Gastroesophageal sphincter (tissue), 4 donors: ENCODE measurements around the gene COL1A2. TPM values are rescaled to one million over a fixed set of nuclear protein-coding genes. Genes with fewer than 3 reads are reported as not detected.
A peak's percentile ranks its signal among the peaks of the same experiment; 100 is the strongest.

Source experiments
- ATAC-seq: fragments of 150-250 bp; one replicate; pipeline ENCODE4 v1.9.1; 2016; ENCODE audit warnings: mild to moderate bottlenecking, moderate library complexity
- H3K27ac ChIP-seq, 4 donors: fragments of 200-600 bp; sonication (generic) in 3 of 4; 1 replicate in 3 of 4; 2 replicates in 1 of 4; pipeline ENCODE4 v1.5.1; 2016 to 2019
- H3K27me3 ChIP-seq: fragments of 200-600 bp; sonication (generic); one replicate; pipeline ENCODE4 v1.5.1; 2019
- H3K36me3 ChIP-seq, 2 donors: fragments of 200-600 bp; sonication (generic); one replicate each; pipeline ENCODE4 v1.5.1; 2019; ENCODE audit warnings: control low read depth in 1 of 2
- H3K4me1 ChIP-seq, 3 donors: fragments of 200-600 bp; sonication (generic); 1 replicate in 2 of 3; 2 replicates in 1 of 3; pipeline ENCODE4 v1.5.1; 2016 to 2019; ENCODE audit warnings: control low read depth in 2 of 3
- H3K4me3 ChIP-seq, 2 donors: fragments of 200-600 bp; sonication (generic); one replicate each; pipeline ENCODE4 v1.5.1; 2019; ENCODE audit warnings: mild to moderate bottlenecking in 1 of 2, moderate library complexity in 1 of 2
- H3K9me3 ChIP-seq, 3 donors: fragments of 200-600 bp; sonication (generic); one replicate each; pipeline ENCODE4 v1.5.1; 2017 to 2019; ENCODE audit warnings: control low read depth in 2 of 3
- EP300 ChIP-seq: sonication (generic); formaldehyde crosslinking; IDR thresholded peaks from one replicate; pipeline ENCODE4 v1.6.1; 2017; ENCODE audit warnings: antibody characterized with exemption, mild to moderate bottlenecking
- POLR2A ChIP-seq, 2 donors: fragments of 450-650 bp; IDR thresholded peaks; one replicate each; pipeline ENCODE4 v1.6.1; 2017; ENCODE audit warnings: antibody characterized with exemption in 2 of 2, mild to moderate bottlenecking in 2 of 2, moderate library complexity in 1 of 2
- POLR2AphosphoS5 ChIP-seq: sonication (generic); formaldehyde crosslinking; IDR thresholded peaks from one replicate; pipeline ENCODE4 v1.6.1; 2017; ENCODE audit warnings: antibody characterized with exemption
- WGBS, 2 donors: methylation state at CpG; one replicate each; pipeline ENCODE4 v1.1.5; 2018; ENCODE audit warnings: low coverage in 1 of 2; 5-methylcytosine and 5-hydroxymethylcytosine counted together
- total RNA-seq, 4 donors: library from RNA; depleted of rRNA; stranded (reverse); fragments of >200 nt; gene quantifications; one replicate each; pipeline ENCODE4 v1.1.0, GENCODE V29; 2016
- TF ChIP-seq, protein P1 (sequence below), 4 experiments: fragments of 200-600 bp in 2 of 4; fragments of 450-650 bp in 2 of 4; sonication (generic) in 1 of 4; IDR thresholded peaks; one replicate each; pipeline ENCODE4 v1.5.1; 2017 to 2019; ENCODE audit warnings: antibody characterized with exemption in 4 of 4, mild to moderate bottlenecking in 2 of 4, moderate library complexity in 2 of 4

The COL1A2 gene
- total RNA-seq, 4 donors from 2014 or later = 203 to 686 (median 311) TPM

DNA sequence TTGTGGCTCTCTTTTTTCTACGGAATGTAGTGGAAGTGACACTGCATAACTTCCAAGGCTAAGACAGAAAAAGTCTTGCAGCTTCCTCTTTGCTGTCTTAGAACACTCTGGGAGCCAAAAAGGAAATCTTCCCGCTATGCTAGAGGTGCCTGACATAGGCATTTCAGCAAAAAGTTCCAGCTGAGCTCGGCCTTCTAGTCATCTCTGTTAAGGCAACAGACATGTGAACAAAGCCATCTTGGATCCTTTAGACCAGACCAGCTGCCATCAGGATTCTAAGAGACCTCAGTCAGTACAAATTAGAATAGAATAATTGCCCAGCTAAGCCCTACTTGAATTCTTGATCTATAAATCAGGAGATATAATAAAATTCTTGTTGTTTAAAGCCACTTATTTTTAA, 16.3 kb upstream of the COL1A2 start:
- no peak for TF ChIP-seq POLR2A (IDR thresholded peaks at IDR 0.05)
- H3K36me3 ChIP-seq = no peaks in the 10 kb centered on the region
- 23 to 54% methylated on average over 3 of the region's 3 CpGs for WGBS, 2 donors
- no peaks in the 10 kb centered on the region for H3K27me3 ChIP-seq
- no peaks in the 10 kb centered on the region for H3K9me3 ChIP-seq
- H3K27ac ChIP-seq = peak overlapping the region in 2 of 4 donors; percentile 20
- H3K4me3 ChIP-seq = no peak overlapping the region
- no peak for ATAC-seq
- peaks cover 19 to 47% (median 21%) of the 10 kb centered on the region in 3 donors for H3K4me1 ChIP-seq

DNA sequence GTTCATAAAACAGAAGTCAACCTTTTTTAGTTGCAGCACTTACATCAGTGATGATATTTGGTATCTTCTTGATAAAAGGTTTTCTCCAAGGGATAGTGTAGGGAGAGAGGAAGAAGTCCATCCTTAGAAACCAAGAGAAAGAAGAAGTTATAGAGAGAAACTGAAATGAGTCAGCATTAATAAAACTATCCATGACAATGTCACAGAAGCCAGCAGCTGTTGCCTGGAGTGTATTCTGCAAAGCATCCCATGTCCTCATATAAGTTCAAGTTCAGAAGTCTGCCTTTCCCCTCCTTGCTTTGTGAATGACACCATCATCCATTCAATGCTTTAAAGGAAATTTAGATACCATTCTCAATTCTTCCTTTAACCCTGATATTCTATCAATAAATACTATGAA, 14.4 kb upstream of the COL1A2 start:
- H3K27me3 ChIP-seq = no peaks in the 10 kb centered on the region
- no peaks in the 10 kb centered on the region for H3K9me3 ChIP-seq
- ATAC-seq = no peak
- H3K4me3 ChIP-seq = no peak overlapping the region
- peaks cover 7 to 28% (median 9%) of the 10 kb centered on the region in 3 donors for H3K4me1 ChIP-seq
- TF ChIP-seq POLR2A (IDR thresholded peaks at IDR 0.05) (no peak), EP300 (no peak), POLR2AphosphoS5 (no peak)
- TF ChIP-seq, protein P1, sequence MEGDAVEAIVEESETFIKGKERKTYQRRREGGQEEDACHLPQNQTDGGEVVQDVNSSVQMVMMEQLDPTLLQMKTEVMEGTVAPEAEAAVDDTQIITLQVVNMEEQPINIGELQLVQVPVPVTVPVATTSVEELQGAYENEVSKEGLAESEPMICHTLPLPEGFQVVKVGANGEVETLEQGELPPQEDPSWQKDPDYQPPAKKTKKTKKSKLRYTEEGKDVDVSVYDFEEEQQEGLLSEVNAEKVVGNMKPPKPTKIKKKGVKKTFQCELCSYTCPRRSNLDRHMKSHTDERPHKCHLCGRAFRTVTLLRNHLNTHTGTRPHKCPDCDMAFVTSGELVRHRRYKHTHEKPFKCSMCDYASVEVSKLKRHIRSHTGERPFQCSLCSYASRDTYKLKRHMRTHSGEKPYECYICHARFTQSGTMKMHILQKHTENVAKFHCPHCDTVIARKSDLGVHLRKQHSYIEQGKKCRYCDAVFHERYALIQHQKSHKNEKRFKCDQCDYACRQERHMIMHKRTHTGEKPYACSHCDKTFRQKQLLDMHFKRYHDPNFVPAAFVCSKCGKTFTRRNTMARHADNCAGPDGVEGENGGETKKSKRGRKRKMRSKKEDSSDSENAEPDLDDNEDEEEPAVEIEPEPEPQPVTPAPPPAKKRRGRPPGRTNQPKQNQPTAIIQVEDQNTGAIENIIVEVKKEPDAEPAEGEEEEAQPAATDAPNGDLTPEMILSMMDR (IDR thresholded peaks at IDR 0.05) = no peak
- no peak overlapping the region for H3K27ac ChIP-seq
- no peaks in the 10 kb centered on the region for H3K36me3 ChIP-seq

DNA sequence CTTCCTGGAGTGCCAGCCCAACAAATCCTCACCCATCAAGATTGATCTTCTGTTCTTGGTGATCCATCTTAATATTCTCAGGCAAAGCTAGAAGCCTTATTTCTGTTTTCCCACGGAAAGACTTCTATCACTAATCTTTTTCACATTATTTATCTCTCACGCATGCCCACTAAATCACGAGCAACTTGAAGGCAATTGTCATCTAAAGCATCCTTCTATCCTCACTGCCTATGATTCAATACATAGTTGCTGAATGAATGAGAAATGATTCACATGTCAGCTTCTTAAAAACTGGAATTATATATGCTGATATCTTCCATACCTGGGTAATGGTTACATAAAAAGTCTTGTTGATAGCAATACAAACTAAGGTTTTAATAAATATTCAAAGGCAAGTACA, 12.6 kb upstream of the COL1A2 start:
- no peak overlapping the region for H3K4me3 ChIP-seq
- H3K4me1 ChIP-seq = peaks cover 0 to 11% (median 0%) of the 10 kb centered on the region in 3 donors
- 56 to 76% methylated on average over 3 of the region's 3 CpGs for WGBS, 2 donors
- H3K9me3 ChIP-seq = no peaks in the 10 kb centered on the region
- H3K27ac ChIP-seq = no peak overlapping the region
- no peak for TF ChIP-seq EP300
- no peak for TF ChIP-seq POLR2A (IDR thresholded peaks at IDR 0.05)
- H3K36me3 ChIP-seq = no peaks in the 10 kb centered on the region
- H3K27me3 ChIP-seq = no peaks in the 10 kb centered on the region
- no peak for ATAC-seq

DNA sequence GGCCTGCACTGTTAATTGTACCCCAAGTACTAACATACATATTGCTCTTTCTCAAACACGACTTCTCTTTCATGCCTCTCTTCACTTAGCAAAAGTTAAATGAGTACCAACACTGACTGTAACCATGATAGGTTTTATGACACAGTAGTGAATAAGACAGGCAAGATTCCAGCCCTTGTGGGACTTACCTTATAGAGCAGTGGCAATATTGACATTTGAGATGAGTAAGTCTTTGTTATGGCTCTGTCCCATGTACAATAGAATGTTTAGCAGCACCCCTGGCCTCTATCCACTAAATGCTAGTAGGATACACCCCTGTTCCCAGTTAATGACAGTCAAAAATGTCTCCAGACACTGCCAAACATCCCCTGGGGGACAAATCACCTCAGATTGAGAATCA, 11.9 kb upstream of the COL1A2 start:
- H3K36me3 ChIP-seq = no peaks in the 10 kb centered on the region
- TF ChIP-seq POLR2A (IDR thresholded peaks at IDR 0.05) (no peak), POLR2AphosphoS5 (no peak), EP300 (no peak)
- TF ChIP-seq, protein P1 (IDR thresholded peaks at IDR 0.05) = no peak
- H3K4me1 ChIP-seq = peaks cover 0 to 5% (median 0%) of the 10 kb centered on the region in 3 donors
- no peak for ATAC-seq
- H3K9me3 ChIP-seq = no peaks in the 10 kb centered on the region
- H3K27me3 ChIP-seq = no peaks in the 10 kb centered on the region
- no peak overlapping the region for H3K27ac ChIP-seq
- H3K4me3 ChIP-seq = no peak overlapping the region
- WGBS, 2 donors = 69% methylated on average over 1 of the region's 1 CpG; no CpG with 5 or more reads in 1 of the 2 donors

DNA sequence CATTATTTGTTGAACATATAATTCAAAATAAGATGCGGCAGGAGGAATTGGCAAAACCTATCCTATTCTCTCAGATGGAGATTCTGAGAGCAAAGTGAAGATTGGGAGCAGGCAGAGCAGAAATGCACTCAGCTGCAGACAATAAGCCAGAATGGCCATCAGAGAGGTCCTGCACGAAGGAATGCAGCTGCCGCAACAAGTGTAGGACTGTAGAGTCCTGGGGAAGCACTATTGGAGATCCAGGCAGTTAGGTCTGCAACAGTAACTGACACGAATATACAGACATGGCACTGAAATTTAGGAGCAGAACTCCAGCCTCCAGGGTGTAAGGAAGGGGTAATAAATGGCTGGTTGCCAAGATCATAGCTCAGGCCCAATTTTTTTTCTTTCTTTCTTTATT, 10.4 kb upstream of the COL1A2 start:
- H3K36me3 ChIP-seq = no peaks in the 10 kb centered on the region
- WGBS, 2 donors = 70 to 86% methylated on average over 2 to 4 of the region's 4 CpGs
- no peak overlapping the region for H3K4me3 ChIP-seq
- no peaks in the 10 kb centered on the region for H3K4me1 ChIP-seq
- H3K27ac ChIP-seq = no peak overlapping the region
- TF ChIP-seq POLR2AphosphoS5 (no peak), EP300 (no peak), POLR2A (IDR thresholded peaks at IDR 0.05) (no peak)
- TF ChIP-seq, protein P1 (IDR thresholded peaks at IDR 0.05) = no peak
- H3K27me3 ChIP-seq = no peaks in the 10 kb centered on the region
- no peak for ATAC-seq
- no peaks in the 10 kb centered on the region for H3K9me3 ChIP-seq

DNA sequence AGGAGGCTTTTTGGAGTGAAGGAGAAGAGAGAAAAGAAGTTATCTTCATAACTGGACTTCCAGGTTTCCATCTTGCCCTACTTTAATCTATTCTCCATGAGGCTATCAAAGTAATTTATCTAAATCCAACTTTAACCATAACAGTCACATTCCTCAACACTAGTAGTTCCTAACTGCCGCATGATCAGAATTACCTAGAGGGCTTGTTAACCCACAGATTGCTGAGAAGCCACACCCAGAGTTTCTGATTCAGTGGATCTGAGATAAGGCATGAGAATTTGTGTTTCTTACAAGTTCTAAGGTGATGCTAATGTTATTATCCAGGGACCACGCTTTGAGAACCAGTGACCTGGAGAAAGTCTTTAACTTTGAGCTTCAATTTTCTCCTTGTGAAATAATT, 8.3 kb upstream of the COL1A2 start:
- WGBS, 2 donors = 89 to 95% methylated on average over 2 of the region's 2 CpGs
- H3K27me3 ChIP-seq = no peaks in the 10 kb centered on the region
- H3K4me3 ChIP-seq = no peak overlapping the region
- TF ChIP-seq POLR2A (IDR thresholded peaks at IDR 0.05) (no peak), POLR2AphosphoS5 (no peak), EP300 (no peak)
- TF ChIP-seq, protein P1 (IDR thresholded peaks at IDR 0.05) = no peak
- no peak for ATAC-seq
- peaks cover 0 to 6% (median 0%) of the 10 kb centered on the region in 3 donors for H3K4me1 ChIP-seq
- H3K36me3 ChIP-seq = no peaks in the 10 kb centered on the region
- H3K9me3 ChIP-seq = no peaks in the 10 kb centered on the region
- no peak overlapping the region for H3K27ac ChIP-seq
